Activated CD4-positive, alpha-beta T cell treated with anti-CD3 and anti-CD28 coated beads for 24 hours (primary cell): ENCODE data around the gene POU2F1.

Experiments
- DNase-seq, 2 donors: peaks; one replicate each; pipeline ENCODE4 v3.0.0-alpha.2; 2020; ENCODE audit warnings: low read depth in 2 of 2

POU2F1 gene

GRCh38 chr1:167367705-167368104 is 147.0 kb downstream of the POU2F1 start:
- DNase-seq, result no peak

- DNase-seq, result no peak
These were observed 148.5 kb downstream of the POU2F1 start for GRCh38 chr1:167369175-167369574.

GRCh38 chr1:167369933-167370332 is 149.2 kb downstream of the POU2F1 start:
- DNase-seq, result no peak

GRCh38 chr1:167371030-167371429 is 150.3 kb downstream of the POU2F1 start:
- no peak for DNase-seq

GRCh38 chr1:167373398-167373797 is 152.7 kb downstream of the POU2F1 start:
- DNase-seq, result no peak

- no peak for DNase-seq
These were observed 153.3 kb downstream of the POU2F1 start for GRCh38 chr1:167373986-167374385.

- DNase-seq, result no peak
These were observed 155.3 kb downstream of the POU2F1 start for GRCh38 chr1:167375949-167376348.

GRCh38 chr1:167387251-167387910 is 166.7 kb downstream of the POU2F1 start:
- no peak for DNase-seq

- no peak for DNase-seq
These were observed 168.3 kb downstream of the POU2F1 start for GRCh38 chr1:167388976-167389375.

GRCh38 chr1:167392200-167392696 is 171.6 kb downstream of the POU2F1 start:
- DNase-seq, result no peak

- DNase-seq, result no peak
These were observed 179.8 kb downstream of the POU2F1 start for GRCh38 chr1:167400359-167400953.

GRCh38 chr1:167401260-167401873 is 180.7 kb downstream of the POU2F1 start:
- peak; percentile 10 to 25 for DNase-seq

- DNase-seq, result no peak
These were observed 183.6 kb downstream of the POU2F1 start for GRCh38 chr1:167404161-167404888.

- no peak for DNase-seq
These were observed 184.2 kb downstream of the POU2F1 start for GRCh38 chr1:167404908-167405307.

GRCh38 chr1:167408355-167408754 is 187.7 kb downstream of the POU2F1 start:
- no peak for DNase-seq

GRCh38 chr1:167409183-167409582 is 188.5 kb downstream of the POU2F1 start:
- no peak for DNase-seq

GRCh38 chr1:167412072-167412471 is 191.4 kb downstream of the POU2F1 start:
- no peak for DNase-seq

- no peak for DNase-seq
These were observed 192.2 kb downstream of the POU2F1 start for GRCh38 chr1:167412920-167413319.

- DNase-seq, result no peak
These were observed 192.6 kb downstream of the POU2F1 start for GRCh38 chr1:167413328-167413727.

- DNase-seq, result no peak
These were observed 195.8 kb downstream of the POU2F1 start for GRCh38 chr1:167416506-167416905.

GRCh38 chr1:167418391-167418790 is 197.7 kb downstream of the POU2F1 start:
- no peak for DNase-seq

GRCh38 chr1:167419245-167419644 is 198.6 kb downstream of the POU2F1 start:
- no peak for DNase-seq
